K562 (cell line): ENCODE measurements around the gene ZBTB20. TPM values are rescaled to one million over a fixed set of nuclear protein-coding genes. Genes with fewer than 3 reads are reported as not detected.

Source experiments
- ATAC-seq: fragments of 200-7000 bp; cut with Tn5 transposase; 3 replicates; pipeline ENCODE4 v1.9.1; 2020; ENCODE audit warnings: moderate library complexity
- BruUV-seq: library from RNA; stranded (reverse); fragments of 400-500 nt; replicated peaks from 2 replicates; lab custom pipeline; 2021; lab: Mats Ljungman, UMichigan
- CTCF ChIA-PET: fragments of 300-600 bp; formaldehyde crosslinking; extraction: SDS; loops from one replicate; lab custom pipeline; 2021; ENCODE audit warnings: low intra/inter-chr PET ratio; lab: Yijun Ruan, JAX
- POLR2A ChIA-PET: fragments of 300-600, 350-650 bp; sonication (Branson Sonifier 250); formaldehyde crosslinking; extraction: SDS; loops from one replicate; lab custom pipeline; 2021; ENCODE audit warnings: antibody characterized with exemption, inconsistent platforms; lab: Yijun Ruan, JAX
- DNase-seq, 4 experiments: peaks; one replicate each; pipeline versions ENCODE4 v3.0.0 to v3.0.0-alpha.2; 2011 to 2018; ENCODE audit warnings: low spot score in 3 of 4, mixed read lengths in 3 of 4; ENCODE audit errors: extremely low read depth in 1 of 4
- FAIRE-seq: peaks from 2 replicates; lab custom pipeline; 2011; peaks lifted over from hg19 to GRCh38; lab: Jason Lieb, UNC
- H2AFZ ChIP-seq: 2 replicates; pipeline ENCODE4 v1.6.0; 2011; ENCODE audit warnings: low read depth, low read length, control low read depth, inconsistent platforms
- H3K27ac ChIP-seq: fragments of 200-600 bp; 3 replicates; pipeline ENCODE4 v1.8.0; 2011; ENCODE audit warnings: low read depth, mild to moderate bottlenecking, control low read depth, inconsistent platforms, low read length, moderate library complexity, mixed read lengths; ENCODE audit errors: extremely low read depth
- H3K27me3 ChIP-seq, 2 experiments: fragments of 300-600 bp in 1 of 2; 2 replicates in 1 of 2; 3 replicates in 1 of 2; pipeline versions ENCODE4 v1.6.0 to v1.8.0; 2011; ENCODE audit warnings: inconsistent platforms in 2 of 2, low read length in 2 of 2, mild to moderate bottlenecking in 1 of 2, mixed read lengths in 1 of 2, moderate library complexity in 1 of 2; ENCODE audit not compliant: control insufficient read depth in 2 of 2, insufficient read depth in 2 of 2
- H3K36me3 ChIP-seq: fragments of 300-600 bp; 3 replicates; pipeline ENCODE4 v1.8.0; 2011; ENCODE audit warnings: mild to moderate bottlenecking, low read length, inconsistent platforms; ENCODE audit not compliant: control insufficient read depth, insufficient read depth
- H3K4me1 ChIP-seq, 2 experiments: fragments of 200-600 bp in 1 of 2; replicated peaks in 1 of 2; 2 replicates in 1 of 2; 3 replicates in 1 of 2; pipeline versions ENCODE4 v1.5.1 to v1.8.0; 2011; ENCODE audit warnings: inconsistent platforms in 2 of 2, low read length in 2 of 2, mild to moderate bottlenecking in 1 of 2, mixed read lengths in 1 of 2, moderate library complexity in 1 of 2; ENCODE audit not compliant: control insufficient read depth in 2 of 2, insufficient read depth in 2 of 2
- H3K4me2 ChIP-seq: 2 replicates; pipeline ENCODE4 v1.6.1; 2011; ENCODE audit warnings: low read length, control low read depth, inconsistent platforms, mixed read lengths; ENCODE audit not compliant: insufficient read depth
- H3K4me3 ChIP-seq: fragments of 200-600 bp; sonication (generic), shearing (Covaris generic); 2 replicates; pipeline ENCODE4 v1.5.1; 2016; ENCODE audit warnings: control low read depth, inconsistent platforms
- H3K79me2 ChIP-seq: fragments of 200-600 bp; 3 replicates; pipeline ENCODE4 v1.8.0; 2011; ENCODE audit warnings: low read length, inconsistent platforms; ENCODE audit not compliant: control insufficient read depth, insufficient read depth
- H3K9ac ChIP-seq, 2 experiments: 2 replicates each; pipeline versions ENCODE4 v1.6.0 to v1.6.1; 2011; ENCODE audit warnings: low read depth in 2 of 2, low read length in 2 of 2, control low read depth in 1 of 2, inconsistent platforms in 1 of 2, mild to moderate bottlenecking in 1 of 2, mixed read lengths in 1 of 2; ENCODE audit not compliant: insufficient read depth in 1 of 2
- H3K9me1 ChIP-seq: one replicate; pipeline ENCODE4 v1.6.0; 2011; ENCODE audit warnings: inconsistent platforms, mild to moderate bottlenecking, low read length, moderate library complexity; ENCODE audit not compliant: control insufficient read depth, insufficient read depth
- H3K9me3 ChIP-seq: replicated peaks from 2 replicates; pipeline ENCODE4 v1.5.1; 2011; ENCODE audit warnings: low read depth, low read length, inconsistent platforms; ENCODE audit not compliant: control insufficient read depth, insufficient read depth
- H4K20me1 ChIP-seq: replicated peaks from 2 replicates; pipeline ENCODE4 v1.6.1; 2011; ENCODE audit warnings: low read length, inconsistent platforms, mixed read lengths; ENCODE audit not compliant: control insufficient read depth, insufficient read depth
- EGR1 ChIP-seq: fragments of 450-650 bp; conservative IDR thresholded peaks from 2 replicates; pipeline ENCODE4 v1.6.1; 2017; ENCODE audit warnings: mild to moderate bottlenecking
- MBD2 ChIP-seq: sonication (generic); IDR thresholded peaks from 2 replicates; pipeline ENCODE4 v1.6.1; 2016; ENCODE audit warnings: low read depth, borderline replicate concordance
- NR3C1 ChIP-seq: sonication (generic); formaldehyde crosslinking; IDR thresholded peaks from 2 replicates; pipeline ENCODE4 v1.8.1; 2022; ENCODE audit warnings: missing genetic modification reagents
- RERE ChIP-seq: sonication (generic); formaldehyde crosslinking; IDR thresholded peaks from 2 replicates; pipeline ENCODE4 v1.8.0; 2023; ENCODE audit warnings: missing genetic modification reagents, mild to moderate bottlenecking, borderline replicate concordance
- ZNF146 ChIP-seq: IDR thresholded peaks from one replicate; pipeline ENCODE4 v1.6.1; 2018; ENCODE audit warnings: missing compliant biosample characterization; ENCODE audit not compliant: unreplicated experiment
- ZNF316 ChIP-seq: fragments of 450-650 bp; IDR thresholded peaks from 2 replicates; pipeline ENCODE4 v1.6.1; 2016
- ZNF583 ChIP-seq: fragments of 250-450 bp; sonication (Bioruptor Pico); IDR thresholded peaks from 2 replicates; pipeline ENCODE4 v1.4.0; 2020
- WGBS: fragments of 100-300 bp; shearing (Covaris generic); methylation state at CpG from one replicate; pipeline ENCODE4 v1.1.6; 2016; ENCODE audit warnings: low coverage, mixed read lengths; ENCODE audit not compliant: insufficient coverage; ENCODE audit errors: missing lambda C conversion rate; 5-methylcytosine and 5-hydroxymethylcytosine counted together
- in situ Hi-C: fragments of 300-500 bp; cut with MboI; formaldehyde crosslinking; loops from 4 replicates; pipeline ENCODE4 v1.15.0; 2018; ENCODE audit warnings: inconsistent platforms, mixed read lengths
- intact Hi-C: fragments of 100-400 bp; cut with micrococcal nuclease; formaldehyde crosslinking; loops from 2 replicates; pipeline ENCODE4 v1.14.2; 2022
- polyA plus RNA-seq, 8 experiments: library from polyadenylated mRNA; depleted of rRNA in 4 of 8; stranded (reverse) in 5 of 8; unstranded in 3 of 8; fragments of >200 nt; fragmentation: Nextera tagmentation in 2 of 8; fragmentation: Illumina TruSeq in 1 of 8; extraction: Ambion mirVana in 2 of 8; extraction: Trizol in 1 of 8; gene quantifications; 2 replicates each; pipeline versions ENCODE4 v1.2.1 to v1.2.3, GENCODE V29; 2011 to 2014; ENCODE audit warnings: inconsistent platforms in 1 of 8, missing spikeins in 1 of 8
- total RNA-seq, 7 experiments: library from RNA; depleted of rRNA in 6 of 7; stranded (reverse); fragments of >200 nt in 6 of 7; fragmentation: Illumina TruSeq in 2 of 7; extraction: Trizol in 2 of 7; gene quantifications; 2 replicates each; pipeline versions ENCODE4 v1.2.1 to v1.2.3, GENCODE V29; 2011 to 2021; ENCODE audit warnings: low replicate concordance in 1 of 7

Gene ZBTB20
- total and polyA plus RNA-seq, 9 of the 15 experiments (the other 6 are each of a cell fraction or from before 2014, with no cell fraction given): 0.17 to 1.7 (median 0.45) TPM

GRCh38 chr3:114417265-114417664 lies 729.8 kb downstream of the ZBTB20 start (continued):
- TF ChIP-seq RERE (CRISPR knock-in tag): no peak
- TF ChIP-seq ZNF583 (CRISPR knock-in tag): no peak
- TF ChIP-seq, all 486 proteins: peak for 0

GRCh38 chr3:114411811-114412803 lies 735.0 kb downstream of the ZBTB20 start:
- in situ Hi-C loops: loop anchor here (5.0 kb wide), 1 partner anchor 260 kb away; no protein-coding TSS in a partner anchor
- no peak for DNase-seq
- Histone ChIP-seq H3K9ac (no peak overlapping the region), H3K9me3 (no peaks in the 10 kb centered on the region), H3K9me1 (no peaks in the 10 kb centered on the region), H3K36me3 (no peaks in the 10 kb centered on the region), H3K4me1 (no peaks in the 10 kb centered on the region), H3K27ac (no peak overlapping the region), H3K79me2 (no peaks in the 10 kb centered on the region), H2AFZ (no peak overlapping the region), H4K20me1 (no peaks in the 10 kb centered on the region), H3K4me3 (no peak overlapping the region), H3K27me3 (no peaks in the 10 kb centered on the region), H3K4me2 (no peak overlapping the region)
- intact Hi-C loops: no loop called here
- no TSS peak for BruUV-seq
- ATAC-seq: no peak
- WGBS: 7% methylated on average over 7 of the region's 9 CpGs
- TF ChIP-seq EGR1 (peak; percentile 43), MBD2 (no peak), ZNF146 (no peak), ZNF316 (no peak), NR3C1 (CRISPR knock-in tag) (no peak)
- ChIA-PET CTCF (no interaction called here), POLR2A (no interaction called here)
- no peak for FAIRE-seq
